NK-92 (cell line): Measurements from ENCODE around the gene COLEC12.
"Not testable (repeated sequence)": the region's sequence is repeated elsewhere in the genome, so short reads cannot be mapped to it uniquely, and the experiment has no call there.

Experiments
- DNase-seq: peaks from one replicate; lab custom pipeline; 2025; ENCODE audit not compliant: unreplicated experiment; lab: John Stamatoyannopoulos, UW

The COLEC12 gene

GRCh38 chr18:415617-416612 is 84.6 kb downstream of the COLEC12 start:
- DNase-seq: no peak

- DNase-seq: no peak
Measured at GRCh38 chr18:415047-415446, 85.5 kb downstream of the COLEC12 start.

- no peak for DNase-seq
Measured at GRCh38 chr18:413233-413632, 87.3 kb downstream of the COLEC12 start.

- no peak for DNase-seq
Measured at GRCh38 chr18:410047-410455, 90.5 kb downstream of the COLEC12 start.

GRCh38 chr18:408367-408766 is 92.1 kb downstream of the COLEC12 start:
- DNase-seq: no peak

- DNase-seq: no peak
Measured at GRCh38 chr18:407626-408224, 92.8 kb downstream of the COLEC12 start.

- no peak for DNase-seq
Measured at GRCh38 chr18:407191-407590, 93.3 kb downstream of the COLEC12 start.

- DNase-seq: no peak
Measured at GRCh38 chr18:406677-407076, 93.8 kb downstream of the COLEC12 start.

- DNase-seq: not testable (repeated sequence)
Measured at GRCh38 chr18:405006-405405, 95.5 kb downstream of the COLEC12 start.

GRCh38 chr18:404061-404636 is 96.4 kb downstream of the COLEC12 start:
- DNase-seq: no peak

GRCh38 chr18:402129-402528 is 98.4 kb downstream of the COLEC12 start:
- no peak for DNase-seq

- no peak for DNase-seq
Measured at GRCh38 chr18:400456-400855, 100.0 kb downstream of the COLEC12 start.

- DNase-seq: no peak
Measured at GRCh38 chr18:399631-400135, 100.8 kb downstream of the COLEC12 start.

- DNase-seq: no peak
Measured at GRCh38 chr18:398935-399630, 101.4 kb downstream of the COLEC12 start.

GRCh38 chr18:396556-396955 is 103.9 kb downstream of the COLEC12 start:
- no peak for DNase-seq

- DNase-seq: no peak
Measured at GRCh38 chr18:396251-396555, 104.3 kb downstream of the COLEC12 start.

- no peak for DNase-seq
Measured at GRCh38 chr18:395456-396250, 104.8 kb downstream of the COLEC12 start.

- DNase-seq: no peak
Measured at GRCh38 chr18:394987-395362, 105.5 kb downstream of the COLEC12 start.

GRCh38 chr18:394262-394986 is 106.1 kb downstream of the COLEC12 start:
- no peak for DNase-seq

- DNase-seq: no peak
Measured at GRCh38 chr18:393574-393957, 106.9 kb downstream of the COLEC12 start.
